Measurements from ENCODE around the gene RNGTT. TPM values are rescaled to one million over a fixed set of nuclear protein-coding genes. Genes with fewer than 3 reads are reported as not detected.
"Not testable (repeated sequence)": the region's sequence is repeated elsewhere in the genome, so short reads cannot be mapped to it uniquely, and the experiment has no call there.

RNGTT gene
- polyA plus RNA-seq, 1 donor (not counting 4 experiments of a cell fraction or from before 2014, with no cell fraction given) = 9.7 TPM

DNA sequence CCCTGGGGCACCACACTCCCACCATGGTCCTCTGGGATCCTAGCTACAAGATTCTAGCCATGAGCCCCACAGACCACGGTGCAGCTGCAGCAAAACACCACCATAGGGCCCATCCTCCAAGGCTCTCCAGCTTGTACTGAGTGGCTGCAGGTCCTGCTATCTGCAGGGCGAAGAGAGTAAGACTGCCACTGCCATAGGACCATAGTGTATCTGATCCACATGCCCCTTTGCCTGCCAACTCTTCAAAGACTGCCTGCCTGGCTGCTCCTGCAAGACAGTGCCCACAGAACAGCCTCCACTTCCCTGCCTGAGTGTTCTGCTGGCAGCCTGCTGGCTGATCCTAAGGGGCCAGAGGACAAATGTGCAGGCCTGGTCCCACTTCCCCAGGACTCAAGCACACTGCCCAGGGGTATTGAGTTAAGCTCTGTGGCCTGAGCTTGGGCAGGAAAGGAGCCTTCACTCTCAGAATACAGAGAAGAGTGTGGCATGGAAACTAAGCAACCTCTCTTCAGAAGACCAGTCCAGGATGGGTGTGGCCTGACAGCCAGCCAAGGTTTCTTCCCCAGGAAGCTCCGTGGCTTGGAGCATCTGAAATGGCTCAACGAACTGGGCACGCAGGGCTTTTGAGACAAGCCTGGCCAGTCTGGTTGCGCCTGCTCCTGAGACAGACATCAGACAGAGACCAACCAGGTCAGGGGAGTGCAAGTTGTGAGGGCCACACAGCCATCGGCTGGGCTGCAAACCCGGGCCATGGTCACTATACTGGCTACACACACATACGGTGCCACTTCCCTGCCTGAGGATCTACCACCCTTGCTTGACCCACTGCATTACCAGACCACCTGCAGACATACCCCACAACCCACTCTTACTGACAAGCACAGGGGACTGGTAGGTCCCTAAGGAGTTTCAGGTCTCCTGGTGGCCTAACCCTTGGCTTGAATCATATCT is 54.5 kb downstream of the RNGTT start:
- no peak for DNase-seq (ENCODE audit: low read depth, low spot score)
- FAIRE-seq = no peak
- Histone ChIP-seq H3K9ac (ENCODE audit: control insufficient read depth, extremely low read depth, insufficient read depth, low read length) (no peak overlapping the region), H3K4me1 (ENCODE audit: control insufficient read depth, extremely low read depth, insufficient read depth, low read length) (peaks cover 5% of the 10 kb centered on the region), H3K27me3 (ENCODE audit: control insufficient read depth, extremely low read depth, insufficient read depth, low read length) (no peaks in the 10 kb centered on the region), H3K9me1 (ENCODE audit: control insufficient read depth, extremely low read depth, insufficient read depth, low read length) (no peaks in the 10 kb centered on the region), H3K4me3 (ENCODE audit: control insufficient read depth in 2 of 3, extremely low read depth in 1 of 3, insufficient read depth in 2 of 3, low read depth in 1 of 3, low read length in 3 of 3) (no peak overlapping the region), H3K79me2 (ENCODE audit: control insufficient read depth, insufficient read depth, low read length) (peaks cover 24% of the 10 kb centered on the region), H2AFZ (ENCODE audit: control insufficient read depth, low read length) (no peak overlapping the region), H3K36me3 (ENCODE audit: control insufficient read depth in 2 of 2, extremely low read depth in 1 of 2, insufficient read depth in 2 of 2, low read length in 2 of 2) (peaks cover 0 to 4% of the 10 kb centered on the region in 2 experiments), H3K9me3 (ENCODE audit: control insufficient read depth, low read depth, low read length) (no peaks in the 10 kb centered on the region), H3K4me2 (ENCODE audit: control insufficient read depth, extremely low read depth, insufficient read depth, low read depth, low read length) (no peak overlapping the region), H4K20me1 (ENCODE audit: control insufficient read depth, extremely low read depth, insufficient read depth, low read length) (no peaks in the 10 kb centered on the region), H3K27ac (ENCODE audit: control insufficient read depth, insufficient read depth, low read length) (no peak overlapping the region)
- TF ChIP-seq CTCF (optimal IDR thresholded peaks at IDR 0.05 in 1 of 3, IDR thresholded peaks at IDR 0.05 in 1 of 3, conservative IDR thresholded peaks at IDR 0.05 in 1 of 3; ENCODE audit: extremely low read depth in 1 of 3, insufficient read depth in 2 of 3, low read length in 3 of 3) (no peak), EZH2 (IDR thresholded peaks at IDR 0.05; ENCODE audit: low read length) (no peak)
- dilution Hi-C loops (cut with MboI; ENCODE audit: extremely low pct_ligation_motif_present, low sequenced_read_pairs) = no loop called here

DNA sequence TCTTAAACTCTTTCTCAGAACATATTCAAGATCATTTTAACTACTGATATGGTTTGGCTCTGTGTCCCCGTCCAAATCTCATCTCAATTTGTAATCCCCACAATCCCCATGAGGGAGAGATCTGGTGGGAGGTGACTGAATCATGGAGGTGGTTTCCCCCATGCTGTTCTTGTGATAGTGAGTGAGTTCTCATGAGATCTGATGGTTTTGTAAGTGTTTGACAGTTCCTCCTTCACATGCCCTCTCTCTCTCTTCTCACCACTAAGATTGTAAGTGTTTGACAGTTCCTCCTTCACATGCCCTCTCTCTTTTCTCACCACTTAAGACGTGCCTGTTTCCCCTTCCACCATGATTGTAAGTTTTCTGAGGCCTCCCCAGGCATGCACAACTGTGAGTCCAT is 56.3 kb downstream of the RNGTT start:
- H3K9me1 ChIP-seq (ENCODE audit: control insufficient read depth, extremely low read depth, insufficient read depth, low read length); DNase-seq (ENCODE audit: low read depth, low spot score); H3K27me3 ChIP-seq (ENCODE audit: control insufficient read depth, extremely low read depth, insufficient read depth, low read length); H3K36me3 ChIP-seq (ENCODE audit: control insufficient read depth in 2 of 2, extremely low read depth in 1 of 2, insufficient read depth in 2 of 2, low read length in 2 of 2); H3K9ac ChIP-seq (ENCODE audit: control insufficient read depth, extremely low read depth, insufficient read depth, low read length); dilution Hi-C loops (cut with MboI; ENCODE audit: extremely low pct_ligation_motif_present, low sequenced_read_pairs); H3K27ac ChIP-seq (ENCODE audit: control insufficient read depth, insufficient read depth, low read length); H4K20me1 ChIP-seq (ENCODE audit: control insufficient read depth, extremely low read depth, insufficient read depth, low read length); FAIRE-seq; H2AFZ ChIP-seq (ENCODE audit: control insufficient read depth, low read length); H3K9me3 ChIP-seq (ENCODE audit: control insufficient read depth, low read depth, low read length); H3K4me3 ChIP-seq (ENCODE audit: control insufficient read depth in 2 of 3, extremely low read depth in 1 of 3, insufficient read depth in 2 of 3, low read depth in 1 of 3, low read length in 3 of 3); H3K4me2 ChIP-seq (ENCODE audit: control insufficient read depth, extremely low read depth, insufficient read depth, low read depth, low read length); H3K4me1 ChIP-seq (ENCODE audit: control insufficient read depth, extremely low read depth, insufficient read depth, low read length): not testable (repeated sequence)
- H3K79me2 ChIP-seq (ENCODE audit: control insufficient read depth, insufficient read depth, low read length) = peaks cover 19% of the 10 kb centered on the region
